ENCODE measurements around the gene OBSCN. TPM values are rescaled to one million over a fixed set of nuclear protein-coding genes. Genes with fewer than 3 reads are reported as not detected.
"Not testable (repeated sequence)": the region's sequence is repeated elsewhere in the genome, so short reads cannot be mapped to it uniquely, and the experiment has no call there.

OBSCN gene
- total RNA-seq, 1 donor from 2014 or later = 28.6 TPM

GRCh38 chr1:228219962-228220780 lies 12.3 kb downstream of the OBSCN start:
- no peak for DNase-seq (ENCODE audit: low spot score in 2 of 2)
- intact Hi-C loops (cut with DNase I) = loop anchor here (10.0 kb wide), 1 partner anchor 185 kb away; the partner anchor contains the start of gene TRIM11
- no peak for TF ChIP-seq CTCF (IDR thresholded peaks at IDR 0.05)

GRCh38 chr1:228221097-228221496 lies 13.3 kb downstream of the OBSCN start:
- H3K27me3 ChIP-seq; H3K4me1 ChIP-seq; intact Hi-C loops (cut with DNase I); H3K27ac ChIP-seq; H3K4me3 ChIP-seq; DNase-seq (ENCODE audit: low spot score in 2 of 2): not testable (repeated sequence)
- Histone ChIP-seq H3K36me3 (peaks cover 5 to 10% of the 10 kb centered on the region in 2 donors), H3K9me3 (peaks cover 10 to 16% of the 10 kb centered on the region in 2 donors)

More at GRCh38 chr1:228219962-228220780, 12.3 kb downstream of the OBSCN start:
- Histone ChIP-seq H3K4me3 (no peak overlapping the region), H3K9me3 (peaks cover 6 to 10% of the 10 kb centered on the region in 2 donors), H3K36me3 (peaks cover 5 to 9% of the 10 kb centered on the region in 2 donors), H3K4me1 (no peaks in the 10 kb centered on the region), H3K27ac (no peak overlapping the region), H3K27me3 (no peaks in the 10 kb centered on the region)

- no peak overlapping the region for H3K27ac ChIP-seq
- no peaks in the 10 kb centered on the region for H3K27me3 ChIP-seq
- H3K9me3 ChIP-seq = peaks cover 10 to 16% of the 10 kb centered on the region in 2 donors
- no peaks in the 10 kb centered on the region for H3K4me1 ChIP-seq
- peaks cover 5 to 10% of the 10 kb centered on the region in 2 donors for H3K36me3 ChIP-seq
- no peak for TF ChIP-seq CTCF (IDR thresholded peaks at IDR 0.05)
- DNase-seq (ENCODE audit: low spot score in 2 of 2) = no peak
- intact Hi-C loops (cut with DNase I) = no loop called here
- H3K4me3 ChIP-seq = no peak overlapping the region
These were observed 14.7 kb downstream of the OBSCN start for GRCh38 chr1:228222548-228222947.

GRCh38 chr1:228224198-228225164 lies 16.6 kb downstream of the OBSCN start:
- Histone ChIP-seq H3K9me3 (peaks cover 10 to 16% of the 10 kb centered on the region in 2 donors), H3K4me1 (no peaks in the 10 kb centered on the region), H3K27ac (no peak overlapping the region), H3K36me3 (peaks cover 5 to 10% of the 10 kb centered on the region in 2 donors), H3K4me3 (no peak overlapping the region), H3K27me3 (no peaks in the 10 kb centered on the region)
- intact Hi-C loops (cut with DNase I) = no loop called here
- no peak for DNase-seq (ENCODE audit: low spot score in 2 of 2)
- no peak for TF ChIP-seq CTCF (IDR thresholded peaks at IDR 0.05)

- no peak for DNase-seq (ENCODE audit: low spot score in 2 of 2)
- no peaks in the 10 kb centered on the region for H3K27me3 ChIP-seq
- H3K9me3 ChIP-seq = peaks cover 10 to 16% of the 10 kb centered on the region in 2 donors
- H3K36me3 ChIP-seq = peaks cover 5 to 10% of the 10 kb centered on the region in 2 donors
- no peaks in the 10 kb centered on the region for H3K4me1 ChIP-seq
- intact Hi-C loops (cut with DNase I) = no loop called here
- no peak for TF ChIP-seq CTCF (IDR thresholded peaks at IDR 0.05)
- no peak overlapping the region for H3K27ac ChIP-seq
- no peak overlapping the region for H3K4me3 ChIP-seq
These were observed 17.4 kb downstream of the OBSCN start for GRCh38 chr1:228225165-228225710.
